Measurements from ENCODE around the gene SHROOM3. TPM values are rescaled to one million over a fixed set of nuclear protein-coding genes. Genes with fewer than 3 reads are reported as not detected.

The SHROOM3 gene
- total and polyA plus RNA-seq, 4 donors, result 14.4 to 75.1 (median 47.3) TPM

DNA sequence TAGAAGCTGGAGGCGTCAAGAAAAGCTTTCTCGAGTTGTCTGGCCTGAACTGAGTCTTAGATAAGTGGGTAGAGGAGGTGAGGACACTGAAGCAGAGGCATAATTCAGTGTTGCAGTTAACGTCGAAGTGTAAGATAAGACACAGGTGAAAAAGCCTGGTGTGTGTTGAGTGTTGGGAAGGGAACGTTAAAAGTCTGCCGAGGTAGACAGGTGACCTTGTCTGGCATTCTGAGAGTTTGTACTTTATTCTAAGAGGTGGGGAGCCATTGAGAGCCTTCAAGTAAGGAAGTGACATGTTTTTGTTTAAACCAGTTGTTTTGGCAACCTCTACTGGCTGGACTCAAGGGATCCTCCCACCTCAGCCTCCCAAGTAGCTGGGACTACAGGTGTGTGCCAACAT, 219.1 kb downstream of the SHROOM3 start:
- TF ChIP-seq, protein P1, sequence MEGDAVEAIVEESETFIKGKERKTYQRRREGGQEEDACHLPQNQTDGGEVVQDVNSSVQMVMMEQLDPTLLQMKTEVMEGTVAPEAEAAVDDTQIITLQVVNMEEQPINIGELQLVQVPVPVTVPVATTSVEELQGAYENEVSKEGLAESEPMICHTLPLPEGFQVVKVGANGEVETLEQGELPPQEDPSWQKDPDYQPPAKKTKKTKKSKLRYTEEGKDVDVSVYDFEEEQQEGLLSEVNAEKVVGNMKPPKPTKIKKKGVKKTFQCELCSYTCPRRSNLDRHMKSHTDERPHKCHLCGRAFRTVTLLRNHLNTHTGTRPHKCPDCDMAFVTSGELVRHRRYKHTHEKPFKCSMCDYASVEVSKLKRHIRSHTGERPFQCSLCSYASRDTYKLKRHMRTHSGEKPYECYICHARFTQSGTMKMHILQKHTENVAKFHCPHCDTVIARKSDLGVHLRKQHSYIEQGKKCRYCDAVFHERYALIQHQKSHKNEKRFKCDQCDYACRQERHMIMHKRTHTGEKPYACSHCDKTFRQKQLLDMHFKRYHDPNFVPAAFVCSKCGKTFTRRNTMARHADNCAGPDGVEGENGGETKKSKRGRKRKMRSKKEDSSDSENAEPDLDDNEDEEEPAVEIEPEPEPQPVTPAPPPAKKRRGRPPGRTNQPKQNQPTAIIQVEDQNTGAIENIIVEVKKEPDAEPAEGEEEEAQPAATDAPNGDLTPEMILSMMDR (IDR thresholded peaks at IDR 0.05; ENCODE audit: control extremely low read depth, extremely low read depth), result no peak
- H3K4me1 ChIP-seq (ENCODE audit: control insufficient read depth in 5 of 5, insufficient read depth in 5 of 5, low read length in 5 of 5), result peaks cover 0 to 8% (median 0%) of the 10 kb centered on the region in 5 donors
- no peak overlapping the region for H3K4me3 ChIP-seq
- H3K27me3 ChIP-seq (ENCODE audit: control insufficient read depth in 3 of 3, insufficient read depth in 3 of 3, low read length in 2 of 3), result no peaks in the 10 kb centered on the region
- no peaks in the 10 kb centered on the region for H3K9me3 ChIP-seq (ENCODE audit: control insufficient read depth in 4 of 4, insufficient read depth in 3 of 4, low read length in 3 of 4)
- ATAC-seq (ENCODE audit: insufficient read depth, low FRiP score) (no peak), DNase-seq (no peak)
- H3K9ac ChIP-seq (ENCODE audit: insufficient read depth in 1 of 2, low read length in 2 of 2), result no peak overlapping the region
- H3K36me3 ChIP-seq (ENCODE audit: control insufficient read depth in 4 of 4, insufficient read depth in 4 of 4, low read length in 4 of 4), result no peaks in the 10 kb centered on the region
- WGBS, 2 donors, result 58 to 83% methylated on average over 6 of the region's 6 CpGs
- H3K27ac ChIP-seq (ENCODE audit: low read depth in 1 of 2, low read length in 1 of 2), result peak overlapping the region in 1 of 2 donors; percentile 59

DNA sequence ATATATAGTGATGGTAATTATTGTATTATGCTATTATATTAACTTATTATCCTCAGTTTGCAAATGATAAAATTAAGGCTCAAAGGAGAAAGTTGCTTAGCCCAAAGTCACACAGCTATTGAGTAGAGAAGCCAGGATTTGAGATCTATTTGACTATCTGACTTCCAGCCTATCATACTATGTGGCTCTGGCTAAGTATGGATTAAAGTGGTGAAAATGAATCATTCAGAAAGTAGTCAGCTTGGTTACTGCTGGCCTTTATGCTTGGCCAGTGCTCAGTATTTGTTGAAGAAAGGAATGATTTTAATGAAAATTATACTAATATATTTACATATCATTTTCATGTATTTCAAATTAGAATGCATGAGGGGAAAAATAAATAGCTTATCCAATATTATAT, 219.8 kb downstream of the SHROOM3 start:
- Histone ChIP-seq H3K9ac (ENCODE audit: insufficient read depth in 1 of 2, low read length in 2 of 2) (no peak overlapping the region), H3K36me3 (ENCODE audit: control insufficient read depth in 4 of 4, insufficient read depth in 4 of 4, low read length in 4 of 4) (no peaks in the 10 kb centered on the region), H3K4me1 (ENCODE audit: control insufficient read depth in 5 of 5, insufficient read depth in 5 of 5, low read length in 5 of 5) (peaks cover 0 to 8% (median 0%) of the 10 kb centered on the region in 5 donors), H3K27ac (ENCODE audit: low read depth in 1 of 2, low read length in 1 of 2) (no peak overlapping the region), H3K9me3 (ENCODE audit: control insufficient read depth in 4 of 4, insufficient read depth in 3 of 4, low read length in 3 of 4) (no peaks in the 10 kb centered on the region), H3K4me3 (no peak overlapping the region), H3K27me3 (ENCODE audit: control insufficient read depth in 3 of 3, insufficient read depth in 3 of 3, low read length in 2 of 3) (no peaks in the 10 kb centered on the region)
- ATAC-seq (ENCODE audit: insufficient read depth, low FRiP score) (no peak), DNase-seq (no peak)
- TF ChIP-seq, protein P1 (IDR thresholded peaks at IDR 0.05; ENCODE audit: control extremely low read depth, extremely low read depth), result no peak

DNA sequence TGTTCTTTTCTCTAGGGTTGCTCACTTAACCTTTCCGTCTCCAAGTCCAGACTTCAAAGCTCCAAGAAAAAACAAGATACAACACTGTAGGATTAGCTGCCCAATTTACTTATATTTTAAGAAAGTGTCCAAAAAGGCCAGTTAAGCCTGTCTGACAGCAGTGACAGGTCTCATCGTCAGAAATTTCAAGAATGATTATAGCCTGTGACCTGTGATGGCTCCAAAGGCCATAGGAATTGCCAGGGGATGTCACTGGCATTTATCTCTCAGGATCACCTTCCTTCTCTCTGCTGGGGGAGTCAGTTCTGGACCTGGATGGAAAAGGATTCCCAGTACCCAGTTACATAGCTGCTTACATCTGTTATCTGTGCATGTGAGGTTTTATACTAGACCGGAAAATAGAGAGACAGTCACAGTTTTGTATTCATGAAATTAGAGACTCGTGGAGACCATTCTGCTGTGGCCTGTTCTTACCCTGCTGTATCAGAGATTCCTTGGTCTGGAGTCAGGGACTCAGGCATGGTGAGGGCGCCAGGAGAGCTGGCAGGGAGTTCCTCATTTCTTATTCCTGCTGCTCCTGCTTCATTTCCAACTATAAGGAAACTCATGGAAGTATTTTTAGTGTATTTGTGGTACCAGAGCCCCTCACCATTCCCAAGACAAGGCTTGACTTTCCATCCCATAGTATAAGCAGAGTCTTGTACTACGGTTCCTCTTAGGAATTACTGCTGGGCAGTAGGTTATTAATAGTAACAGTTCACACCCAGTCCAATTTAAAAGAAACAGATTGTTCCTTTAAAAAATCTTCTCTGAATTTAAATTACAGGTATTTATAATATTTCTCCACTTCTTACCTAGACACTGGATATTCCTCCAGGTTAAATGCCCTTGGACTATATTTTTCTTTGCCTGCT, 220.8 kb downstream of the SHROOM3 start:
- H3K27me3 ChIP-seq (ENCODE audit: control insufficient read depth in 3 of 3, insufficient read depth in 3 of 3, low read length in 2 of 3), result no peaks in the 10 kb centered on the region
- H3K4me3 ChIP-seq, result no peak overlapping the region
- no peak overlapping the region for H3K9ac ChIP-seq (ENCODE audit: insufficient read depth in 1 of 2, low read length in 2 of 2)
- WGBS, 2 donors, result 77 to 84% methylated on average over 6 of the region's 6 CpGs
- ATAC-seq (ENCODE audit: insufficient read depth, low FRiP score), result no peak
- H3K36me3 ChIP-seq (ENCODE audit: control insufficient read depth in 4 of 4, insufficient read depth in 4 of 4, low read length in 4 of 4), result no peaks in the 10 kb centered on the region
- peaks cover 0 to 8% (median 0%) of the 10 kb centered on the region in 5 donors for H3K4me1 ChIP-seq (ENCODE audit: control insufficient read depth in 5 of 5, insufficient read depth in 5 of 5, low read length in 5 of 5)
- TF ChIP-seq, protein P1 (IDR thresholded peaks at IDR 0.05; ENCODE audit: control extremely low read depth, extremely low read depth), result no peak
- H3K27ac ChIP-seq (ENCODE audit: low read depth in 1 of 2, low read length in 1 of 2), result peak overlapping the region in 1 of 2 donors; percentile 74
- H3K9me3 ChIP-seq (ENCODE audit: control insufficient read depth in 4 of 4, insufficient read depth in 3 of 4, low read length in 3 of 4), result no peaks in the 10 kb centered on the region
- DNase-seq, result no peak
